PC-9 (cell line): ENCODE measurements around the gene S1PR4.

Source experiments
- EZH2 ChIP-seq: fragments of 200-600 bp; sonication (generic); IDR thresholded peaks from 2 replicates; pipeline ENCODE4 v1.8.0; 2017; ENCODE audit warnings: antibody characterized with exemption, low read depth
- TF ChIP-seq, protein P1 (sequence below): fragments of 200-600 bp; sonication (generic); conservative IDR thresholded peaks from 2 replicates; pipeline ENCODE4 v1.6.1; 2017; ENCODE audit warnings: mixed run types, antibody characterized with exemption, mild to moderate bottlenecking, moderate library complexity

- TF ChIP-seq, protein P1, sequence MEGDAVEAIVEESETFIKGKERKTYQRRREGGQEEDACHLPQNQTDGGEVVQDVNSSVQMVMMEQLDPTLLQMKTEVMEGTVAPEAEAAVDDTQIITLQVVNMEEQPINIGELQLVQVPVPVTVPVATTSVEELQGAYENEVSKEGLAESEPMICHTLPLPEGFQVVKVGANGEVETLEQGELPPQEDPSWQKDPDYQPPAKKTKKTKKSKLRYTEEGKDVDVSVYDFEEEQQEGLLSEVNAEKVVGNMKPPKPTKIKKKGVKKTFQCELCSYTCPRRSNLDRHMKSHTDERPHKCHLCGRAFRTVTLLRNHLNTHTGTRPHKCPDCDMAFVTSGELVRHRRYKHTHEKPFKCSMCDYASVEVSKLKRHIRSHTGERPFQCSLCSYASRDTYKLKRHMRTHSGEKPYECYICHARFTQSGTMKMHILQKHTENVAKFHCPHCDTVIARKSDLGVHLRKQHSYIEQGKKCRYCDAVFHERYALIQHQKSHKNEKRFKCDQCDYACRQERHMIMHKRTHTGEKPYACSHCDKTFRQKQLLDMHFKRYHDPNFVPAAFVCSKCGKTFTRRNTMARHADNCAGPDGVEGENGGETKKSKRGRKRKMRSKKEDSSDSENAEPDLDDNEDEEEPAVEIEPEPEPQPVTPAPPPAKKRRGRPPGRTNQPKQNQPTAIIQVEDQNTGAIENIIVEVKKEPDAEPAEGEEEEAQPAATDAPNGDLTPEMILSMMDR: no peak
- no peak for TF ChIP-seq EZH2
Observed at GRCh38 chr19:3149089-3149488, 29.5 kb upstream of the S1PR4 start.
